HepG2 (cell line): ENCODE data around the gene TRIM27.

Experiments
- ARNT ChIP-seq: fragments of 450-650 bp; IDR thresholded peaks from 2 replicates; pipeline ENCODE4 v1.6.1; 2017
- DR1 ChIP-seq: sonication (generic); formaldehyde crosslinking; IDR thresholded peaks from 2 replicates; pipeline ENCODE4 v1.8.0; 2021; ENCODE audit warnings: mild to moderate bottlenecking, missing genetic modification reagents, inconsistent platforms
- FOXK2 ChIP-seq: fragments of 450-650 bp; IDR thresholded peaks from 2 replicates; pipeline ENCODE4 v1.6.1; 2016
- HOXA7 ChIP-seq: sonication (generic); formaldehyde crosslinking; IDR thresholded peaks from 2 replicates; pipeline ENCODE4 v1.8.1; 2022; ENCODE audit warnings: mild to moderate bottlenecking, missing genetic modification reagents, moderate library complexity
- JUN ChIP-seq: sonication (generic); formaldehyde crosslinking; IDR thresholded peaks from 2 replicates; pipeline ENCODE4 v1.4.0; 2020; ENCODE audit warnings: mild to moderate bottlenecking, missing genetic modification reagents
- LCORL ChIP-seq, 2 experiments: fragments of 450-650 bp in 1 of 2; sonication (generic) in 1 of 2; formaldehyde crosslinking in 1 of 2; IDR thresholded peaks; 2 replicates each; pipeline versions ENCODE4 v1.5.0 to v1.6.1; 2017 to 2020; ENCODE audit warnings: antibody characterized with exemption in 1 of 2, missing genetic modification reagents in 1 of 2
- PHF8 ChIP-seq: sonication (generic); formaldehyde crosslinking; IDR thresholded peaks from 2 replicates; pipeline ENCODE4 v1.5.0; 2020; ENCODE audit warnings: missing genetic modification reagents
- SMAD1 ChIP-seq: sonication (generic); formaldehyde crosslinking; IDR thresholded peaks from 2 replicates; pipeline ENCODE4 v1.4.0; 2020; ENCODE audit warnings: missing genetic modification reagents, low read depth, mild to moderate bottlenecking, borderline replicate concordance
- ZNF143 ChIP-seq: sonication (generic); formaldehyde crosslinking; IDR thresholded peaks from 2 replicates; pipeline ENCODE4 v1.4.0; 2020; ENCODE audit warnings: missing genetic modification reagents
- ZNF207 ChIP-seq: fragments of 450-650 bp; IDR thresholded peaks from 2 replicates; pipeline ENCODE4 v1.6.1; 2016; ENCODE audit warnings: antibody characterized with exemption, borderline replicate concordance
- ZNF75D ChIP-seq: sonication (generic); formaldehyde crosslinking; IDR thresholded peaks from 2 replicates; pipeline ENCODE4 v1.8.1; 2023; ENCODE audit warnings: missing genetic modification reagents, mild to moderate bottlenecking, borderline replicate concordance
- TF ChIP-seq, protein P1 (sequence below): sonication (generic); formaldehyde crosslinking; IDR thresholded peaks from 2 replicates; pipeline ENCODE4 v1.4.0; 2020; ENCODE audit warnings: low read depth, mild to moderate bottlenecking, missing genetic modification reagents
- TF ChIP-seq, protein P2 (sequence below): sonication (generic); formaldehyde crosslinking; IDR thresholded peaks from 2 replicates; pipeline ENCODE4 v1.4.0; 2020; ENCODE audit warnings: missing genetic modification reagents
- TF ChIP-seq, protein P3 (sequence below): sonication (generic); formaldehyde crosslinking; IDR thresholded peaks from 2 replicates; pipeline ENCODE4 v1.5.0; 2020; ENCODE audit warnings: mild to moderate bottlenecking, missing genetic modification reagents, moderate library complexity

DNA sequence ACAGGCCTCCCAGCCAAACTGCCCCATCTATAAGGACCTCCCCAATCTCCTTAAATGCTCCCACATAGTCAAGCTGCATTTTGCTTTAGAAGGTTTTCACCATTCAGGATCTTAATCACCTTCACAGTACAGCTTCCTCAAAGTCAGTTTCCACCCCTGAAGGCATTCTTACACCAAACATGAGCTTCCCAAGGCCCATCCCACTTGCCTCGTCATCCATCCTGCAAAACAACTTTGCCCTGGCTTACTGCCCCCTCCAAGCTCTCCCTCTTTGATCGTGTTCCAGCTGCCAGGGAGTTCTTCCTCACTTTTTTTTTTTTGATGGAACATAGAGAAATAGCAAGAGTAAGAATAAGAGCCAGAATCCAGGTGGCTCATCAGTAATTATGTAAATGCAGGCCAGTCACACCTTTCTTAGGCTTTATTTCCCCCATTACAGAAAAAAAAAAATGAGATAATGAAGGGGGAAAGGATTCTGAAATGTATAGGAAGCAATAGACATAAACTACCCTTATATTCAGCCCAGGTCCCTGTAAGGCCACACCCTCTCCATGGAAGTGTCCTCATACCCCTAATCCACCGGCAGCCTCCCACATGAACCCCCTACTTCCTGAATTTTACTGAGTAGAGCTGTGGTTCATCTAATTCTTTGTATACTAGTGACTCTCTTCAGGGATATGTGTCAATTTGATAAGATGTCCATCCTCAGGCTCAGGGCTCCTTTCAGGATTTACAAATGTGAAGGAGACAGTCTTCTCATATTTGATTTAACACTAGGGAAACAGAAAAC, 12.7 kb downstream of the TRIM27 start:
- TF ChIP-seq, protein P1, sequence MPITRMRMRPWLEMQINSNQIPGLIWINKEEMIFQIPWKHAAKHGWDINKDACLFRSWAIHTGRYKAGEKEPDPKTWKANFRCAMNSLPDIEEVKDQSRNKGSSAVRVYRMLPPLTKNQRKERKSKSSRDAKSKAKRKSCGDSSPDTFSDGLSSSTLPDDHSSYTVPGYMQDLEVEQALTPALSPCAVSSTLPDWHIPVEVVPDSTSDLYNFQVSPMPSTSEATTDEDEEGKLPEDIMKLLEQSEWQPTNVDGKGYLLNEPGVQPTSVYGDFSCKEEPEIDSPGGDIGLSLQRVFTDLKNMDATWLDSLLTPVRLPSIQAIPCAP (CRISPR knock-in tag): no peak
- TF ChIP-seq ARNT (no peak), ZNF75D (CRISPR knock-in tag) (no peak), HOXA7 (CRISPR knock-in tag) (no peak), PHF8 (no peak), JUN (no peak), LCORL (IDR thresholded peaks at IDR 0.05) (no peak), LCORL (CRISPR knock-in tag; IDR thresholded peaks at IDR 0.05) (no peak), DR1 (CRISPR knock-in tag) (no peak), SMAD1 (CRISPR knock-in tag) (no peak), ZNF143 (no peak), ZNF207 (no peak), FOXK2 (no peak)
- TF ChIP-seq, protein P2, sequence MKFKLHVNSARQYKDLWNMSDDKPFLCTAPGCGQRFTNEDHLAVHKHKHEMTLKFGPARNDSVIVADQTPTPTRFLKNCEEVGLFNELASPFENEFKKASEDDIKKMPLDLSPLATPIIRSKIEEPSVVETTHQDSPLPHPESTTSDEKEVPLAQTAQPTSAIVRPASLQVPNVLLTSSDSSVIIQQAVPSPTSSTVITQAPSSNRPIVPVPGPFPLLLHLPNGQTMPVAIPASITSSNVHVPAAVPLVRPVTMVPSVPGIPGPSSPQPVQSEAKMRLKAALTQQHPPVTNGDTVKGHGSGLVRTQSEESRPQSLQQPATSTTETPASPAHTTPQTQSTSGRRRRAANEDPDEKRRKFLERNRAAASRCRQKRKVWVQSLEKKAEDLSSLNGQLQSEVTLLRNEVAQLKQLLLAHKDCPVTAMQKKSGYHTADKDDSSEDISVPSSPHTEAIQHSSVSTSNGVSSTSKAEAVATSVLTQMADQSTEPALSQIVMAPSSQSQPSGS (CRISPR knock-in tag): no peak
- TF ChIP-seq, protein P3, sequence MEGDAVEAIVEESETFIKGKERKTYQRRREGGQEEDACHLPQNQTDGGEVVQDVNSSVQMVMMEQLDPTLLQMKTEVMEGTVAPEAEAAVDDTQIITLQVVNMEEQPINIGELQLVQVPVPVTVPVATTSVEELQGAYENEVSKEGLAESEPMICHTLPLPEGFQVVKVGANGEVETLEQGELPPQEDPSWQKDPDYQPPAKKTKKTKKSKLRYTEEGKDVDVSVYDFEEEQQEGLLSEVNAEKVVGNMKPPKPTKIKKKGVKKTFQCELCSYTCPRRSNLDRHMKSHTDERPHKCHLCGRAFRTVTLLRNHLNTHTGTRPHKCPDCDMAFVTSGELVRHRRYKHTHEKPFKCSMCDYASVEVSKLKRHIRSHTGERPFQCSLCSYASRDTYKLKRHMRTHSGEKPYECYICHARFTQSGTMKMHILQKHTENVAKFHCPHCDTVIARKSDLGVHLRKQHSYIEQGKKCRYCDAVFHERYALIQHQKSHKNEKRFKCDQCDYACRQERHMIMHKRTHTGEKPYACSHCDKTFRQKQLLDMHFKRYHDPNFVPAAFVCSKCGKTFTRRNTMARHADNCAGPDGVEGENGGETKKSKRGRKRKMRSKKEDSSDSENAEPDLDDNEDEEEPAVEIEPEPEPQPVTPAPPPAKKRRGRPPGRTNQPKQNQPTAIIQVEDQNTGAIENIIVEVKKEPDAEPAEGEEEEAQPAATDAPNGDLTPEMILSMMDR (CRISPR knock-in tag): no peak
